Trophoblast cell (in vitro differentiated cells and primary cell): ENCODE measurements around the gene GRM4.
A peak's percentile ranks its signal among the peaks of the same experiment; 100 is the strongest.

Experiments
- DNase-seq, 2 donors: peaks; one replicate each; pipeline ENCODE4 v3.0.0-alpha.2; 2016
- H2AFZ ChIP-seq: 2 replicates; pipeline ENCODE4 v1.6.1; 2013; ENCODE audit warnings: low read length, moderate library complexity, mild to moderate bottlenecking; ENCODE audit not compliant: insufficient read depth, poor library complexity
- H2AK5ac ChIP-seq: 2 replicates; pipeline ENCODE4 v1.6.1; 2013; ENCODE audit warnings: mild to moderate bottlenecking, low read length
- H2BK120ac ChIP-seq: 2 replicates; pipeline ENCODE4 v1.6.1; 2013; ENCODE audit warnings: low read length, mild to moderate bottlenecking, moderate library complexity; ENCODE audit not compliant: insufficient read depth, poor library complexity
- H2BK12ac ChIP-seq: 2 replicates; pipeline ENCODE4 v1.6.1; 2013; ENCODE audit warnings: mild to moderate bottlenecking, low read length, moderate library complexity
- H2BK5ac ChIP-seq: 2 replicates; pipeline ENCODE4 v1.6.1; 2013; ENCODE audit warnings: low read length, low read depth, moderate library complexity, mild to moderate bottlenecking; ENCODE audit not compliant: poor library complexity
- H3K14ac ChIP-seq: 2 replicates; pipeline ENCODE4 v1.6.1; 2013; ENCODE audit warnings: mild to moderate bottlenecking, low read length
- H3K18ac ChIP-seq: 2 replicates; pipeline ENCODE4 v1.6.1; 2013; ENCODE audit warnings: mild to moderate bottlenecking, low read length
- H3K23ac ChIP-seq: 2 replicates; pipeline ENCODE4 v1.6.1; 2013; ENCODE audit warnings: low read length
- H3K27ac ChIP-seq: 2 replicates; pipeline ENCODE4 v1.5.1; 2013; ENCODE audit warnings: low read depth, mild to moderate bottlenecking, inconsistent platforms, low read length, moderate library complexity
- H3K27me3 ChIP-seq: 2 replicates; pipeline ENCODE4 v1.6.1; 2013; ENCODE audit warnings: inconsistent platforms, mild to moderate bottlenecking, low read length, moderate library complexity; ENCODE audit not compliant: insufficient read depth
- H3K36me3 ChIP-seq, 2 experiments: 1 replicate in 1 of 2; 2 replicates in 1 of 2; pipeline ENCODE4 v1.6.1; 2013; ENCODE audit warnings: low read length in 2 of 2, mild to moderate bottlenecking in 2 of 2, moderate library complexity in 1 of 2; ENCODE audit not compliant: insufficient read depth in 2 of 2, control insufficient read depth in 1 of 2
- H3K4ac ChIP-seq: 2 replicates; pipeline ENCODE4 v1.6.1; 2013; ENCODE audit warnings: low read depth, mild to moderate bottlenecking, low read length, moderate library complexity
- H3K4me1 ChIP-seq, 2 experiments: 1 replicate in 1 of 2; 2 replicates in 1 of 2; pipeline ENCODE4 v1.6.1; 2013; ENCODE audit warnings: low read length in 2 of 2, mild to moderate bottlenecking in 2 of 2, moderate library complexity in 1 of 2; ENCODE audit not compliant: insufficient read depth in 2 of 2, control insufficient read depth in 1 of 2
- H3K4me2 ChIP-seq: 2 replicates; pipeline ENCODE4 v1.6.1; 2013; ENCODE audit warnings: inconsistent platforms, mild to moderate bottlenecking, low read length, moderate library complexity
- H3K4me3 ChIP-seq: 2 replicates; pipeline ENCODE4 v1.5.1; 2013; ENCODE audit warnings: mild to moderate bottlenecking, low read depth, low read length, inconsistent platforms
- H3K79me1 ChIP-seq: one replicate; pipeline ENCODE4 v1.6.1; 2013; ENCODE audit warnings: low read length
- H3K79me2 ChIP-seq: 2 replicates; pipeline ENCODE4 v1.6.1; 2013; ENCODE audit warnings: low read length, mild to moderate bottlenecking; ENCODE audit not compliant: control insufficient read depth, insufficient read depth, poor library complexity
- H3K9ac ChIP-seq: 2 replicates; pipeline ENCODE4 v1.6.1; 2013; ENCODE audit warnings: mild to moderate bottlenecking, low read length
- H3K9me3 ChIP-seq: 2 replicates; pipeline ENCODE4 v1.6.1; 2013; ENCODE audit warnings: low read depth, mild to moderate bottlenecking, control low read depth, inconsistent platforms, low read length; ENCODE audit not compliant: insufficient read depth
- H4K12ac ChIP-seq: 2 replicates; pipeline ENCODE4 v1.6.1; 2013; ENCODE audit warnings: low read depth, mild to moderate bottlenecking, low read length, moderate library complexity
- H4K8ac ChIP-seq: 2 replicates; pipeline ENCODE4 v1.6.1; 2013; ENCODE audit warnings: low read depth, mild to moderate bottlenecking, low read length, moderate library complexity
- H4K91ac ChIP-seq: one replicate; pipeline ENCODE4 v1.6.1; 2013; ENCODE audit warnings: low read depth, mild to moderate bottlenecking, low read length, moderate library complexity
- WGBS: extraction: QIAGEN DNeasy Blood & Tissue Kit; methylation state at CpG from one replicate; pipeline ENCODE4 v1.1.7; 2013; ENCODE audit warnings: missing lambda C conversion rate; ENCODE audit not compliant: insufficient read length, insufficient coverage; ENCODE audit errors: extremely low coverage; 5-methylcytosine and 5-hydroxymethylcytosine counted together

GRM4 gene

GRCh38 chr6:34155471-34156300 is 9.8 kb upstream of the GRM4 start:
- Histone ChIP-seq H3K9me3 (peaks cover 4% of the 10 kb centered on the region), H3K4ac (no peak overlapping the region), H2BK5ac (no peak overlapping the region), H3K14ac (no peak overlapping the region), H3K23ac (no peak overlapping the region), H2AFZ (no peak overlapping the region), H2AK5ac (no peak overlapping the region), H4K91ac (no peak overlapping the region), H3K27me3 (no peaks in the 10 kb centered on the region), H3K9ac (no peak overlapping the region), H2BK120ac (no peak overlapping the region), H3K79me1 (no peaks in the 10 kb centered on the region), H3K27ac (no peak overlapping the region), H4K12ac (no peak overlapping the region), H4K8ac (no peak overlapping the region), H3K4me3 (no peak overlapping the region), H3K18ac (no peak overlapping the region), H3K36me3 (no peaks in the 10 kb centered on the region), H3K4me1 (peaks cover 3% of the 10 kb centered on the region in 2 experiments), H3K4me2 (no peak overlapping the region), H3K79me2 (no peaks in the 10 kb centered on the region), H2BK12ac (no peak overlapping the region)
- no CpG with 5 or more reads among the region's 24 CpGs for WGBS
- DNase-seq: no peak

- H4K8ac ChIP-seq: no peak overlapping the region
- no peak overlapping the region for H4K91ac ChIP-seq
- H3K4me3 ChIP-seq: no peak overlapping the region
- H3K9ac ChIP-seq: no peak overlapping the region
- no peaks in the 10 kb centered on the region for H3K79me1 ChIP-seq
- no peaks in the 10 kb centered on the region for H3K36me3 ChIP-seq
- DNase-seq: peak in 1 of 2 donors; percentile 45
- H2BK120ac ChIP-seq: no peak overlapping the region
- H3K4me2 ChIP-seq: peak overlapping the region; percentile 69
- no peak overlapping the region for H3K14ac ChIP-seq
- H3K9me3 ChIP-seq: peaks cover 4% of the 10 kb centered on the region
- no peak overlapping the region for H3K27ac ChIP-seq
- H2AK5ac ChIP-seq: no peak overlapping the region
- no peak overlapping the region for H4K12ac ChIP-seq
- no peak overlapping the region for H3K23ac ChIP-seq
- H3K4ac ChIP-seq: no peak overlapping the region
- peaks cover 3% of the 10 kb centered on the region in 2 experiments for H3K4me1 ChIP-seq
- H3K18ac ChIP-seq: no peak overlapping the region
- no peaks in the 10 kb centered on the region for H3K27me3 ChIP-seq
- H2BK12ac ChIP-seq: no peak overlapping the region
- H2BK5ac ChIP-seq: no peak overlapping the region
- no peaks in the 10 kb centered on the region for H3K79me2 ChIP-seq
- no CpG with 5 or more reads among the region's 61 CpGs for WGBS
- peak overlapping the region; percentile 35 for H2AFZ ChIP-seq
Observed at GRCh38 chr6:34154668-34155447, 9.0 kb upstream of the GRM4 start.

GRCh38 chr6:34152806-34153520 is 7.1 kb upstream of the GRM4 start:
- Histone ChIP-seq H3K4ac (no peak overlapping the region), H3K23ac (no peak overlapping the region), H3K9me3 (peaks cover 4% of the 10 kb centered on the region), H2BK5ac (no peak overlapping the region), H2BK120ac (no peak overlapping the region), H2AFZ (no peak overlapping the region), H3K9ac (no peak overlapping the region), H3K27ac (no peak overlapping the region), H3K4me3 (no peak overlapping the region), H3K36me3 (no peaks in the 10 kb centered on the region), H4K91ac (no peak overlapping the region), H3K79me2 (no peaks in the 10 kb centered on the region), H2AK5ac (no peak overlapping the region), H3K27me3 (no peaks in the 10 kb centered on the region), H3K79me1 (no peaks in the 10 kb centered on the region), H3K14ac (no peak overlapping the region), H3K4me2 (no peak overlapping the region), H4K8ac (no peak overlapping the region), H2BK12ac (no peak overlapping the region), H3K18ac (no peak overlapping the region), H4K12ac (no peak overlapping the region), H3K4me1 (peaks cover 3% of the 10 kb centered on the region in 2 experiments)
- no peak for DNase-seq
- WGBS: no CpG with 5 or more reads among the region's 10 CpGs

- Histone ChIP-seq H3K9ac (no peak overlapping the region), H2AK5ac (no peak overlapping the region), H3K36me3 (no peaks in the 10 kb centered on the region), H3K14ac (no peak overlapping the region), H3K27ac (no peak overlapping the region), H3K27me3 (no peaks in the 10 kb centered on the region), H3K18ac (no peak overlapping the region), H3K9me3 (peaks cover 2% of the 10 kb centered on the region), H4K12ac (no peak overlapping the region), H3K4ac (no peak overlapping the region), H3K79me1 (no peaks in the 10 kb centered on the region), H3K4me1 (peaks cover 3% of the 10 kb centered on the region in 2 experiments), H3K4me2 (no peak overlapping the region), H2BK12ac (no peak overlapping the region), H4K8ac (no peak overlapping the region), H4K91ac (no peak overlapping the region), H3K79me2 (no peaks in the 10 kb centered on the region), H2BK5ac (no peak overlapping the region), H3K4me3 (no peak overlapping the region), H2BK120ac (no peak overlapping the region), H3K23ac (no peak overlapping the region), H2AFZ (no peak overlapping the region)
- DNase-seq: no peak
- no CpG with 5 or more reads among the region's 9 CpGs for WGBS
Observed at GRCh38 chr6:34152042-34152524, 6.2 kb upstream of the GRM4 start.
